Measurements from ENCODE around the gene USP14.

DNA sequence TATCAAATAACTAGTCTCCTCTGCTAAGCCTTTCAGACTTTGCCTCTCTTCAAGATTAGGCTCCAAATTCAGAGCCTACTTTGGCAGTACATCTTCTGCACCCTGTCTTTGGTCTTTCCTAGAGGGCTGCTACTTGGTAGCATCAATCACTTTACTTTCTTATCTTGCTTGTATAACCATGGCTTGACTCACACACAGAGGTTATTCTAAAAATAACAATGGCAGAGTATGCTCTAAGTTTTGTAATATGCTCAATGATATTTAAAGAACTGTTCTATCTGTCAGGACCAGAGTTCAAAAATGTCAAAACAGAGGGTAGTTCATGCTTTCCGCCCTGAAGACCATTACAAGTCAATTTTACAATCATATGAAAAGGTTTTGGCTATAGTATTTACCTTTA is 81.8 kb downstream of the USP14 start:
- no peak for TF ChIP-seq POLR2A (IDR thresholded peaks at IDR 0.05; ENCODE audit: low read length)
- TF ChIP-seq GATA1 (IDR thresholded peaks at IDR 0.05; ENCODE audit: low read depth, low read length): no peak

Data from erythroblast (primary cell).